H9 (cell line): ENCODE data around the gene WBP1L. TPM values are rescaled to one million over a fixed set of nuclear protein-coding genes. Genes with fewer than 3 reads are reported as not detected.

Source experiments
- DNase-seq: peaks from one replicate; pipeline ENCODE4 v3.0.0-alpha.2; 2017
- H2AFZ ChIP-seq: one replicate; pipeline ENCODE4 v1.6.1; 2013; ENCODE audit warnings: mild to moderate bottlenecking, low read length, control low read depth, moderate library complexity
- H2AK5ac ChIP-seq: 2 replicates; pipeline ENCODE4 v1.6.1; 2013; ENCODE audit warnings: low read length, control low read depth, mixed read lengths; ENCODE audit not compliant: insufficient read length
- H2BK120ac ChIP-seq: one replicate; pipeline ENCODE4 v1.6.1; 2013; ENCODE audit warnings: low read depth, mild to moderate bottlenecking, low read length, control low read depth, inconsistent platforms; ENCODE audit not compliant: poor library complexity, severe bottlenecking
- H2BK12ac ChIP-seq: 2 replicates; pipeline ENCODE4 v1.6.1; 2013; ENCODE audit warnings: low read length, control low read depth, mixed read lengths, low read depth; ENCODE audit not compliant: insufficient read length
- H2BK15ac ChIP-seq: 2 replicates; pipeline ENCODE4 v1.6.1; 2013; ENCODE audit warnings: low read depth, low read length, control low read depth
- H2BK20ac ChIP-seq: one replicate; pipeline ENCODE4 v1.6.1; 2013; ENCODE audit warnings: low read depth, mild to moderate bottlenecking, low read length, control low read depth, inconsistent platforms; ENCODE audit not compliant: poor library complexity, severe bottlenecking
- H2BK5ac ChIP-seq: 2 replicates; pipeline ENCODE4 v1.6.1; 2013; ENCODE audit warnings: low read length, control low read depth, mixed read lengths; ENCODE audit not compliant: insufficient read length
- H3K14ac ChIP-seq: 2 replicates; pipeline ENCODE4 v1.6.1; 2013; ENCODE audit warnings: low read length, control low read depth; ENCODE audit not compliant: insufficient read depth
- H3K18ac ChIP-seq: 2 replicates; pipeline ENCODE4 v1.6.1; 2013; ENCODE audit warnings: low read depth, mild to moderate bottlenecking, mixed read lengths, low read length, control low read depth; ENCODE audit not compliant: insufficient read length
- H3K23ac ChIP-seq: 2 replicates; pipeline ENCODE4 v1.6.1; 2013; ENCODE audit warnings: low read length, control low read depth, mixed read lengths, low read depth; ENCODE audit not compliant: insufficient read length
- H3K23me2 ChIP-seq: 2 replicates; pipeline ENCODE4 v1.6.1; 2013; ENCODE audit warnings: low read depth, mild to moderate bottlenecking, mixed read lengths, low read length, control low read depth; ENCODE audit not compliant: insufficient read length, poor library complexity, severe bottlenecking
- H3K27ac ChIP-seq: 2 replicates; pipeline ENCODE4 v1.5.1; 2013; ENCODE audit warnings: low read length, control low read depth, mixed read lengths, low read depth; ENCODE audit not compliant: insufficient read length
- H3K27me3 ChIP-seq: 2 replicates; pipeline ENCODE4 v1.6.1; 2013; ENCODE audit warnings: low read length, control low read depth, inconsistent platforms; ENCODE audit not compliant: insufficient read depth
- H3K4ac ChIP-seq: 2 replicates; pipeline ENCODE4 v1.6.1; 2013; ENCODE audit warnings: low read depth, mild to moderate bottlenecking, control low read depth, inconsistent platforms, low read length, moderate library complexity
- H3K4me1 ChIP-seq: 2 replicates; pipeline ENCODE4 v1.6.1; 2013; ENCODE audit warnings: low read length, control low read depth, inconsistent platforms; ENCODE audit not compliant: insufficient read depth
- H3K4me2 ChIP-seq: 2 replicates; pipeline ENCODE4 v1.6.1; 2013; ENCODE audit warnings: low read length, control low read depth, mixed read lengths; ENCODE audit not compliant: insufficient read length, insufficient read depth
- H3K56ac ChIP-seq: 2 replicates; pipeline ENCODE4 v1.6.1; 2013; ENCODE audit warnings: low read depth, mild to moderate bottlenecking, mixed read lengths, low read length, control low read depth; ENCODE audit not compliant: insufficient read length
- H3K79me1 ChIP-seq: 2 replicates; pipeline ENCODE4 v1.6.1; 2013; ENCODE audit warnings: low read depth, mild to moderate bottlenecking, moderate library complexity, low read length, control low read depth, inconsistent platforms; ENCODE audit not compliant: insufficient read depth, poor library complexity, severe bottlenecking
- H3K79me2 ChIP-seq: 2 replicates; pipeline ENCODE4 v1.6.1; 2013; ENCODE audit warnings: low read length, control low read depth, inconsistent platforms; ENCODE audit not compliant: insufficient read depth
- H3K9ac ChIP-seq: 2 replicates; pipeline ENCODE4 v1.6.1; 2013; ENCODE audit warnings: low read length, control low read depth, mixed read lengths; ENCODE audit not compliant: insufficient read length; ENCODE audit errors: extremely low read depth
- H3K9me3 ChIP-seq: one replicate; pipeline ENCODE4 v1.6.1; 2013; ENCODE audit warnings: low read depth, low read length, inconsistent platforms; ENCODE audit not compliant: control insufficient read depth
- H3T11ph ChIP-seq: one replicate; pipeline ENCODE4 v1.6.1; 2013; ENCODE audit warnings: mild to moderate bottlenecking, low read length, control low read depth, inconsistent platforms
- H4K20me1 ChIP-seq: one replicate; pipeline ENCODE4 v1.6.1; 2013; ENCODE audit not compliant: control insufficient read depth, insufficient read length, insufficient read depth
- H4K5ac ChIP-seq: 2 replicates; pipeline ENCODE4 v1.6.1; 2013; ENCODE audit warnings: low read depth, mild to moderate bottlenecking, mixed read lengths, low read length, control low read depth; ENCODE audit not compliant: insufficient read length
- H4K8ac ChIP-seq: replicated peaks from 2 replicates; pipeline ENCODE4 v1.6.1; 2013; ENCODE audit warnings: low read length, control low read depth, mixed read lengths, low read depth; ENCODE audit not compliant: insufficient read length
- H4K91ac ChIP-seq: 2 replicates; pipeline ENCODE4 v1.6.1; 2013; ENCODE audit warnings: low read depth, mild to moderate bottlenecking, moderate library complexity, mixed read lengths, low read length, control low read depth; ENCODE audit not compliant: insufficient read length
- H3K27ac Mint-ChIP-seq, 3 experiments: 2 replicates in 2 of 3; 3 replicates in 1 of 3; pipeline ENCODE4 v1.8.0; 2020 to 2021; ENCODE audit warnings: mixed read lengths in 3 of 3, mild to moderate bottlenecking in 1 of 3, moderate library complexity in 1 of 3
- H3K27me3 Mint-ChIP-seq: 2 replicates; pipeline ENCODE4 v1.8.0; 2021; ENCODE audit warnings: low read depth, mild to moderate bottlenecking, moderate library complexity, mixed read lengths
- H3K36me3 Mint-ChIP-seq, 3 experiments: 2 replicates in 2 of 3; 3 replicates in 1 of 3; pipeline ENCODE4 v1.8.0; 2020 to 2021; ENCODE audit warnings: low read depth in 3 of 3, mixed read lengths in 3 of 3; ENCODE audit not compliant: insufficient read depth in 1 of 3
- H3K4me1 Mint-ChIP-seq, 2 experiments: 2 replicates each; pipeline ENCODE4 v1.8.0; 2020; ENCODE audit warnings: mixed read lengths in 2 of 2
- H3K4me3 Mint-ChIP-seq, 2 experiments: 2 replicates in 1 of 2; 3 replicates in 1 of 2; pipeline ENCODE4 v1.8.0; 2020 to 2021; ENCODE audit warnings: mild to moderate bottlenecking in 2 of 2, mixed read lengths in 2 of 2, moderate library complexity in 1 of 2
- H3K9me3 Mint-ChIP-seq, 2 experiments: 2 replicates in 1 of 2; 3 replicates in 1 of 2; pipeline ENCODE4 v1.8.0; 2020; ENCODE audit warnings: mild to moderate bottlenecking in 2 of 2, mixed read lengths in 2 of 2, moderate library complexity in 1 of 2
- CTCF ChIP-seq: fragments of 200-600 bp; sonication (generic); conservative IDR thresholded peaks from 3 replicates; pipeline ENCODE4 v1.8.0; 2021; ENCODE audit warnings: antibody characterized with exemption, mild to moderate bottlenecking
- WGBS: extraction: QIAGEN DNeasy Blood & Tissue Kit; methylation state at CpG from one replicate; pipeline ENCODE4 v1.1.7; 2013; ENCODE audit warnings: missing lambda C conversion rate, low lambda C conversion rate, mixed read lengths; ENCODE audit not compliant: insufficient read length; ENCODE audit errors: extremely low coverage; 5-methylcytosine and 5-hydroxymethylcytosine counted together
- total RNA-seq: library from RNA; stranded (reverse); gene quantifications from 2 replicates; pipeline ENCODE4 v1.2.1, GENCODE V29; 2021

WBP1L gene
- total RNA-seq, 1 experiment from 2014 or later, result 23.8 TPM

GRCh38 chr10:102783568-102783967 lies 39.8 kb downstream of the WBP1L start:
- H3K14ac ChIP-seq, result no peak overlapping the region
- no peak overlapping the region for H3K9ac ChIP-seq
- no peaks in the 10 kb centered on the region for H3K27me3 Mint-ChIP-seq
- no peak overlapping the region for H2BK12ac ChIP-seq
- no peaks in the 10 kb centered on the region for H4K20me1 ChIP-seq
- DNase-seq, result no peak
- no peak overlapping the region for H2BK20ac ChIP-seq
- no peak overlapping the region for H3T11ph ChIP-seq
- H2AFZ ChIP-seq, result no peak overlapping the region
- H4K8ac ChIP-seq, result no peak overlapping the region
- no peaks in the 10 kb centered on the region for H3K27me3 ChIP-seq
- peaks cover 25 to 30% of the 10 kb centered on the region in 2 experiments for H3K4me1 Mint-ChIP-seq
- H2AK5ac ChIP-seq, result no peak overlapping the region
- no peaks in the 10 kb centered on the region for H3K9me3 Mint-ChIP-seq
- H3K18ac ChIP-seq, result no peak overlapping the region
- no peak overlapping the region for H3K27ac Mint-ChIP-seq
- no peaks in the 10 kb centered on the region for H3K79me1 ChIP-seq
- no peak for TF ChIP-seq CTCF
- no peak overlapping the region for H4K91ac ChIP-seq
- no peak overlapping the region for H2BK120ac ChIP-seq
- no peak overlapping the region for H3K23ac ChIP-seq
- no peak overlapping the region for H2BK5ac ChIP-seq
- H3K9me3 ChIP-seq, result no peaks in the 10 kb centered on the region
- no peak overlapping the region for H4K5ac ChIP-seq
- no peaks in the 10 kb centered on the region for H3K36me3 Mint-ChIP-seq
- no peak overlapping the region for H3K56ac ChIP-seq
- H3K4ac ChIP-seq, result no peak overlapping the region
- no peak overlapping the region for H2BK15ac ChIP-seq
- H3K4me3 Mint-ChIP-seq, result no peak overlapping the region
- H3K4me2 ChIP-seq, result no peak overlapping the region
- no peak overlapping the region for H3K27ac ChIP-seq
- WGBS, result no CpG with 5 or more reads among the region's 1 CpG
- peaks cover 11% of the 10 kb centered on the region; the same call in 1 of the 2 replicates for H3K4me1 ChIP-seq
- H3K23me2 ChIP-seq, result no peaks in the 10 kb centered on the region
- no peaks in the 10 kb centered on the region for H3K79me2 ChIP-seq
